ENCODE data around the gene TLR6.

GRCh38 chr4:38889143-38889542 is 32.5 kb upstream of the TLR6 start:
- TF ChIP-seq CTCF (conservative IDR thresholded peaks at IDR 0.05; ENCODE audit: low read depth, low read length) (no peak), EZH2 (IDR thresholded peaks at IDR 0.05; ENCODE audit: borderline replicate concordance, low read depth, low read length, poor library complexity, severe bottlenecking) (no peak)

Measured in A673 (cell line).